ENCODE measurements around the gene PET117. TPM values are rescaled to one million over a fixed set of nuclear protein-coding genes. Genes with fewer than 3 reads are reported as not detected.
"Not testable (repeated sequence)": the region's sequence is repeated elsewhere in the genome, so short reads cannot be mapped to it uniquely, and the experiment has no call there.

PET117 gene
- polyA plus RNA-seq, 1 donor (not counting 4 experiments of a cell fraction or from before 2014, with no cell fraction given) = 11.8 TPM

DNA sequence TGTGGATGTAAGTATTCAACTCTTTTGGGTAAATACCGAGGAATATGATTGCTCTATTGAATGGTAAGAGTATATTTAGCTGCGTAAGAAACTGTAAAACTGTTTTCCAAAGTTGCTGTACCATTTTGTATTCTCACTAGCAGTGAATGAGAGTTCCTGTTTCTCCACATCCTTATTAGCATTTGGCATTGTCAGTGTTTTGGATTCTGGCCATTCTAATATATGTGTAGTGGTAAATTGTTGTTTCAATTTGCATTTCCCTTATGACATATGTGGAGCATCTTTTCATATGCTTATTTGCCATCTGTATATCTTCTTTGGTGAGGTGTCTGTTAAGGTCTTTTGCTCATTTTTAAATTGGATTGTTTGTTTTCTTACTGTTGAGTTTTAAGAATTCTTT is 29.3 kb upstream of the PET117 start:
- TF ChIP-seq, protein P1, sequence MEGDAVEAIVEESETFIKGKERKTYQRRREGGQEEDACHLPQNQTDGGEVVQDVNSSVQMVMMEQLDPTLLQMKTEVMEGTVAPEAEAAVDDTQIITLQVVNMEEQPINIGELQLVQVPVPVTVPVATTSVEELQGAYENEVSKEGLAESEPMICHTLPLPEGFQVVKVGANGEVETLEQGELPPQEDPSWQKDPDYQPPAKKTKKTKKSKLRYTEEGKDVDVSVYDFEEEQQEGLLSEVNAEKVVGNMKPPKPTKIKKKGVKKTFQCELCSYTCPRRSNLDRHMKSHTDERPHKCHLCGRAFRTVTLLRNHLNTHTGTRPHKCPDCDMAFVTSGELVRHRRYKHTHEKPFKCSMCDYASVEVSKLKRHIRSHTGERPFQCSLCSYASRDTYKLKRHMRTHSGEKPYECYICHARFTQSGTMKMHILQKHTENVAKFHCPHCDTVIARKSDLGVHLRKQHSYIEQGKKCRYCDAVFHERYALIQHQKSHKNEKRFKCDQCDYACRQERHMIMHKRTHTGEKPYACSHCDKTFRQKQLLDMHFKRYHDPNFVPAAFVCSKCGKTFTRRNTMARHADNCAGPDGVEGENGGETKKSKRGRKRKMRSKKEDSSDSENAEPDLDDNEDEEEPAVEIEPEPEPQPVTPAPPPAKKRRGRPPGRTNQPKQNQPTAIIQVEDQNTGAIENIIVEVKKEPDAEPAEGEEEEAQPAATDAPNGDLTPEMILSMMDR (optimal IDR thresholded peaks at IDR 0.05 in 1 of 3, IDR thresholded peaks at IDR 0.05 in 1 of 3, conservative IDR thresholded peaks at IDR 0.05 in 1 of 3; ENCODE audit: extremely low read depth in 1 of 3, insufficient read depth in 2 of 3, low read length in 3 of 3) = no peak
- TF ChIP-seq EZH2 (IDR thresholded peaks at IDR 0.05; ENCODE audit: low read length) = no peak
- no peak overlapping the region for H3K4me2 ChIP-seq (ENCODE audit: control insufficient read depth, extremely low read depth, insufficient read depth, low read depth, low read length)
- no peak overlapping the region for H3K27ac ChIP-seq (ENCODE audit: control insufficient read depth, insufficient read depth, low read length)
- no peaks in the 10 kb centered on the region for H3K27me3 ChIP-seq (ENCODE audit: control insufficient read depth, extremely low read depth, insufficient read depth, low read length)
- H3K9ac ChIP-seq (ENCODE audit: control insufficient read depth, extremely low read depth, insufficient read depth, low read length) = no peak overlapping the region
- no peaks in the 10 kb centered on the region for H3K9me1 ChIP-seq (ENCODE audit: control insufficient read depth, extremely low read depth, insufficient read depth, low read length)
- H3K36me3 ChIP-seq (ENCODE audit: control insufficient read depth in 2 of 2, extremely low read depth in 1 of 2, insufficient read depth in 2 of 2, low read length in 2 of 2) = no peaks in the 10 kb centered on the region
- H4K20me1 ChIP-seq (ENCODE audit: control insufficient read depth, extremely low read depth, insufficient read depth, low read length) = no peaks in the 10 kb centered on the region
- H3K9me3 ChIP-seq (ENCODE audit: control insufficient read depth, low read depth, low read length) = no peaks in the 10 kb centered on the region
- DNase-seq (ENCODE audit: low read depth, low spot score) (no peak), FAIRE-seq (no peak)
- H3K4me3 ChIP-seq (ENCODE audit: control insufficient read depth in 2 of 3, extremely low read depth in 1 of 3, insufficient read depth in 2 of 3, low read depth in 1 of 3, low read length in 3 of 3) = no peak overlapping the region
- no peaks in the 10 kb centered on the region for H3K79me2 ChIP-seq (ENCODE audit: control insufficient read depth, insufficient read depth, low read length)
- H2AFZ ChIP-seq (ENCODE audit: control insufficient read depth, low read length) = no peak overlapping the region
- dilution Hi-C loops (cut with MboI; ENCODE audit: extremely low pct_ligation_motif_present, low sequenced_read_pairs) = no loop called here
- H3K4me1 ChIP-seq (ENCODE audit: control insufficient read depth, extremely low read depth, insufficient read depth, low read length) = no peaks in the 10 kb centered on the region

DNA sequence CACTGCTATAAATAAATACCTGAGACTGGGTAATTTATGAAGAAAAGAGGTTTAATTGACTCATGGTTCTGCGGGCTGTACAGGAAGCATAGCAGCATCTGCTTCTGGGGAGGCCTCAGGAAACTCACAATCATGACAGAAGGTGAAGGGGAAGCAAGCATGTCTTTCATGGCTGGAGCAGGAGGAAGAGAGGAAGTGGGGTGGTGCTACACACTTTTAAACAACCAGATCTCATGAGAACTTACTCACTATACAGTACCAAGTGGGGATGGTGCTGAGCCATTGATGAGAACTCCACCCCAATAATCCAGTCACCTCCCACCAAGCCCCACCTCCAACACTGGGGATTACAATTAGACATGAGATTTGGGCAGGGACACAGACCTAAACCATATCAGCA is 9.1 kb upstream of the PET117 start:
- H3K9me3 ChIP-seq (ENCODE audit: control insufficient read depth, low read depth, low read length); dilution Hi-C loops (cut with MboI; ENCODE audit: extremely low pct_ligation_motif_present, low sequenced_read_pairs); FAIRE-seq: not testable (repeated sequence)

DNA sequence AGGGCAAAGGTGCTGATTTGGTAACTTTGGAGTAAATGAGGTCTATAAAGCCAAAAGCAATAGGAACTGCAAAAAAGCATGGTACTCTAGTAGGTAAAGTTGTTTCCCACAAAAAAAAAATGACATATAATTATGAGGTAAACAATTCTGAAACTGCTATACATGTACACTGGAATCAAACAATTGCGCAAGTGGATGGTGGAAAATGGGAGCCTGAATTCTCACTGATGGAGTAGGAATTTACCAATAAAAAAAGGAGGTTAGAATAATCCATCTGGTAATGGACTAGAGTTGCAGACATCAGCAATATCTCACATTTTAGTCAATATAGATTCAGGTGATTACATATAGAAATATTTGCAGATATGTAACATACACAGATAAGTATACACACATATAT is 5.0 kb upstream of the PET117 start:
- H3K4me3 ChIP-seq (ENCODE audit: control insufficient read depth in 2 of 3, extremely low read depth in 1 of 3, insufficient read depth in 2 of 3, low read depth in 1 of 3, low read length in 3 of 3) = no peak overlapping the region
- no peaks in the 10 kb centered on the region for H4K20me1 ChIP-seq (ENCODE audit: control insufficient read depth, extremely low read depth, insufficient read depth, low read length)
- DNase-seq (ENCODE audit: low read depth, low spot score) (no peak), FAIRE-seq (no peak)
- H3K9ac ChIP-seq (ENCODE audit: control insufficient read depth, extremely low read depth, insufficient read depth, low read length) = no peak overlapping the region
- H3K79me2 ChIP-seq (ENCODE audit: control insufficient read depth, insufficient read depth, low read length) = no peaks in the 10 kb centered on the region
- H3K4me2 ChIP-seq (ENCODE audit: control insufficient read depth, extremely low read depth, insufficient read depth, low read depth, low read length) = no peak overlapping the region
- no peaks in the 10 kb centered on the region for H3K27me3 ChIP-seq (ENCODE audit: control insufficient read depth, extremely low read depth, insufficient read depth, low read length)
- no peaks in the 10 kb centered on the region for H3K9me1 ChIP-seq (ENCODE audit: control insufficient read depth, extremely low read depth, insufficient read depth, low read length)
- no peak overlapping the region for H3K27ac ChIP-seq (ENCODE audit: control insufficient read depth, insufficient read depth, low read length)
- H3K9me3 ChIP-seq (ENCODE audit: control insufficient read depth, low read depth, low read length) = no peaks in the 10 kb centered on the region
- dilution Hi-C loops (cut with MboI; ENCODE audit: extremely low pct_ligation_motif_present, low sequenced_read_pairs) = no loop called here
- no peak overlapping the region for H2AFZ ChIP-seq (ENCODE audit: control insufficient read depth, low read length)
- H3K4me1 ChIP-seq (ENCODE audit: control insufficient read depth, extremely low read depth, insufficient read depth, low read length) = peaks cover 9% of the 10 kb centered on the region
- TF ChIP-seq, protein P1 (optimal IDR thresholded peaks at IDR 0.05 in 1 of 3, IDR thresholded peaks at IDR 0.05 in 1 of 3, conservative IDR thresholded peaks at IDR 0.05 in 1 of 3; ENCODE audit: extremely low read depth in 1 of 3, insufficient read depth in 2 of 3, low read length in 3 of 3) = no peak
- no peak for TF ChIP-seq EZH2 (IDR thresholded peaks at IDR 0.05; ENCODE audit: low read length)
- no peaks in the 10 kb centered on the region for H3K36me3 ChIP-seq (ENCODE audit: control insufficient read depth in 2 of 2, extremely low read depth in 1 of 2, insufficient read depth in 2 of 2, low read length in 2 of 2)

More for the DNA sequence above, 9.1 kb upstream of the PET117 start:
- not testable (repeated sequence) for H3K36me3 ChIP-seq (ENCODE audit: control insufficient read depth in 2 of 2, extremely low read depth in 1 of 2, insufficient read depth in 2 of 2, low read length in 2 of 2); H2AFZ ChIP-seq (ENCODE audit: control insufficient read depth, low read length); H3K4me3 ChIP-seq (ENCODE audit: control insufficient read depth in 2 of 3, extremely low read depth in 1 of 3, insufficient read depth in 2 of 3, low read depth in 1 of 3, low read length in 3 of 3); H3K27me3 ChIP-seq (ENCODE audit: control insufficient read depth, extremely low read depth, insufficient read depth, low read length); DNase-seq (ENCODE audit: low read depth, low spot score); H3K9me1 ChIP-seq (ENCODE audit: control insufficient read depth, extremely low read depth, insufficient read depth, low read length); H4K20me1 ChIP-seq (ENCODE audit: control insufficient read depth, extremely low read depth, insufficient read depth, low read length); H3K4me1 ChIP-seq (ENCODE audit: control insufficient read depth, extremely low read depth, insufficient read depth, low read length); H3K27ac ChIP-seq (ENCODE audit: control insufficient read depth, insufficient read depth, low read length); H3K79me2 ChIP-seq (ENCODE audit: control insufficient read depth, insufficient read depth, low read length); H3K4me2 ChIP-seq (ENCODE audit: control insufficient read depth, extremely low read depth, insufficient read depth, low read depth, low read length); H3K9ac ChIP-seq (ENCODE audit: control insufficient read depth, extremely low read depth, insufficient read depth, low read length)

Measured in keratinocyte (primary cell).